ENCODE measurements around the gene ATXN2. TPM values are rescaled to one million over a fixed set of nuclear protein-coding genes. Genes with fewer than 3 reads are reported as not detected.

ATXN2 gene
- total RNA-seq, 4 donors from 2014 or later: 63.1 to 102 (median 63.8) TPM

GRCh38 chr12:111424189-111424792, 174.8 kb downstream of the ATXN2 start:
- no peak overlapping the region for H3K27ac ChIP-seq
- TF ChIP-seq CTCF (IDR thresholded peaks at IDR 0.05): no peak
- TF ChIP-seq POLR2A (IDR thresholded peaks at IDR 0.05): no peak
- no peak overlapping the region for H3K4me3 ChIP-seq (replicated peaks in 1 of 3)

GRCh38 chr12:111420494-111420893, 178.6 kb downstream of the ATXN2 start:
- Histone ChIP-seq H3K4me3 (replicated peaks in 1 of 3) (no peak overlapping the region), H3K27me3 (no peaks in the 10 kb centered on the region), H3K4me1 (peaks cover 0 to 14% of the 10 kb centered on the region in 2 donors), H3K27ac (no peak overlapping the region), H3K36me3 (peaks cover 10 to 11% of the 10 kb centered on the region in 2 donors), H3K9me3 (no peaks in the 10 kb centered on the region)
- no peak for DNase-seq
- 90 to 91% methylated on average over 7 of the region's 7 CpGs for WGBS, 2 donors
- TF ChIP-seq POLR2A (IDR thresholded peaks at IDR 0.05) (no peak), CTCF (IDR thresholded peaks at IDR 0.05) (no peak)
- intact Hi-C loops (cut with DNase I): no loop called here

More at GRCh38 chr12:111424189-111424792, 174.8 kb downstream of the ATXN2 start:
- DNase-seq: no peak
- Histone ChIP-seq H3K9me3 (no peaks in the 10 kb centered on the region), H3K27me3 (no peaks in the 10 kb centered on the region), H3K4me1 (peaks cover 0 to 39% of the 10 kb centered on the region in 2 donors), H3K36me3 (peaks cover 0 to 3% of the 10 kb centered on the region in 2 donors)
- intact Hi-C loops (cut with DNase I): no loop called here
- WGBS, 2 donors: 87 to 90% methylated on average over 8 to 11 of the region's 11 CpGs

GRCh38 chr12:111419784-111420183, 179.3 kb downstream of the ATXN2 start:
- intact Hi-C loops (cut with DNase I): no loop called here
- Histone ChIP-seq H3K27me3 (no peaks in the 10 kb centered on the region), H3K4me1 (peaks cover 0 to 7% of the 10 kb centered on the region in 2 donors), H3K9me3 (no peaks in the 10 kb centered on the region), H3K4me3 (replicated peaks in 1 of 3) (no peak overlapping the region), H3K36me3 (peaks cover 10 to 11% of the 10 kb centered on the region in 2 donors), H3K27ac (no peak overlapping the region)
- TF ChIP-seq POLR2A (IDR thresholded peaks at IDR 0.05) (no peak), CTCF (IDR thresholded peaks at IDR 0.05) (no peak)
- 92 to 94% methylated on average over 5 of the region's 5 CpGs for WGBS, 2 donors
- no peak for DNase-seq

GRCh38 chr12:111418594-111418880, 180.6 kb downstream of the ATXN2 start:
- peaks cover 10 to 11% of the 10 kb centered on the region in 2 donors for H3K36me3 ChIP-seq
- WGBS, 2 donors: 95 to 99% methylated on average over 14 to 19 of the region's 30 CpGs
- DNase-seq: no peak

More at GRCh38 chr12:111418594-111418880, 180.6 kb downstream of the ATXN2 start:
- intact Hi-C loops (cut with DNase I): no loop called here
- no peak overlapping the region for H3K27ac ChIP-seq
- H3K27me3 ChIP-seq: no peaks in the 10 kb centered on the region
- H3K4me3 ChIP-seq (replicated peaks in 1 of 3): no peak overlapping the region
- H3K9me3 ChIP-seq: no peaks in the 10 kb centered on the region
- TF ChIP-seq CTCF (IDR thresholded peaks at IDR 0.05): no peak
- TF ChIP-seq POLR2A (IDR thresholded peaks at IDR 0.05): no peak
- peaks cover 0 to 8% of the 10 kb centered on the region in 2 donors for H3K4me1 ChIP-seq

Measured in thyroid gland (tissue), 4 donors.